ENCODE data around the gene UFSP1. TPM values are rescaled to one million over a fixed set of nuclear protein-coding genes. Genes with fewer than 3 reads are reported as not detected.
"Not testable (repeated sequence)": the region's sequence is repeated elsewhere in the genome, so short reads cannot be mapped to it uniquely, and the experiment has no call there.

UFSP1 gene
- total RNA-seq, 6 donors from 2014 or later, result 0.55 to 8.5 (median 4.8) TPM; not detected in 1

- no peaks in the 10 kb centered on the region for H3K9me3 ChIP-seq
- TF ChIP-seq EP300 (IDR thresholded peaks at IDR 0.05) (no peak), POLR2A (IDR thresholded peaks at IDR 0.05) (no peak)
- peaks cover 0 to 9% (median 0%) of the 10 kb centered on the region in 4 donors for H3K4me1 ChIP-seq
- H3K4me3 ChIP-seq, result no peak overlapping the region
- no peak for ATAC-seq (ENCODE audit: low FRiP score in 2 of 2)
- no peaks in the 10 kb centered on the region for H3K27me3 ChIP-seq
- no peak for DNase-seq
- no peaks in the 10 kb centered on the region for H3K36me3 ChIP-seq
- H3K27ac ChIP-seq, result no peak overlapping the region
These were observed 31.5 kb upstream of the UFSP1 start for GRCh38 chr7:100921039-100921438.

- WGBS, 2 donors, result 73 to 76% methylated on average over 9 of the region's 9 CpGs
- H3K4me3 ChIP-seq; ATAC-seq (ENCODE audit: low FRiP score in 2 of 2); H3K4me1 ChIP-seq; DNase-seq; H3K9me3 ChIP-seq; H3K36me3 ChIP-seq; H3K27ac ChIP-seq; H3K27me3 ChIP-seq: not testable (repeated sequence)
These were observed 30.4 kb upstream of the UFSP1 start for GRCh38 chr7:100919779-100920437.

GRCh38 chr7:100919335-100919734 lies 29.8 kb upstream of the UFSP1 start:
- H3K9me3 ChIP-seq; H3K4me1 ChIP-seq; H3K4me3 ChIP-seq; ATAC-seq (ENCODE audit: low FRiP score in 2 of 2); DNase-seq; H3K27ac ChIP-seq; H3K36me3 ChIP-seq; H3K27me3 ChIP-seq: not testable (repeated sequence)
- 83 to 90% methylated on average over 5 of the region's 5 CpGs for WGBS, 2 donors

GRCh38 chr7:100914879-100915447 lies 25.4 kb upstream of the UFSP1 start:
- H3K9me3 ChIP-seq, result no peaks in the 10 kb centered on the region
- ATAC-seq (ENCODE audit: low FRiP score in 2 of 2) (peak in 1 of 2 donors; percentile 62), DNase-seq (peak in 1 of 2 donors; percentile 69)
- H3K27ac ChIP-seq, result no peak overlapping the region
- TF ChIP-seq POLR2AphosphoS5 (IDR thresholded peaks at IDR 0.05), result peak; percentile 57 to 58
- no peak for TF ChIP-seq POLR2A (IDR thresholded peaks at IDR 0.05)
- TF ChIP-seq EP300 (IDR thresholded peaks at IDR 0.05), result peak in 1 of 4 donors; percentile 93
- no peak for TF ChIP-seq CTCF (IDR thresholded peaks at IDR 0.05)
- no peak overlapping the region for H3K4me3 ChIP-seq
- WGBS, 2 donors, result 60 to 74% methylated on average over 8 of the region's 8 CpGs
- H3K27me3 ChIP-seq, result no peaks in the 10 kb centered on the region
- no peaks in the 10 kb centered on the region for H3K36me3 ChIP-seq
- H3K4me1 ChIP-seq, result peaks cover 0 to 9% (median 0%) of the 10 kb centered on the region in 4 donors

GRCh38 chr7:100914208-100914878 lies 24.8 kb upstream of the UFSP1 start:
- no peaks in the 10 kb centered on the region for H3K36me3 ChIP-seq
- no peak overlapping the region for H3K4me3 ChIP-seq
- no peak for TF ChIP-seq CTCF (IDR thresholded peaks at IDR 0.05)
- H3K4me1 ChIP-seq, result peaks cover 0 to 9% (median 0%) of the 10 kb centered on the region in 4 donors
- DNase-seq (peak in 1 of 2 donors; percentile 38), ATAC-seq (ENCODE audit: low FRiP score in 2 of 2) (no peak)
- WGBS, 2 donors, result 82 to 85% methylated on average over 15 of the region's 15 CpGs
- H3K27me3 ChIP-seq, result no peaks in the 10 kb centered on the region
- H3K9me3 ChIP-seq, result no peaks in the 10 kb centered on the region
- H3K27ac ChIP-seq, result no peak overlapping the region

- DNase-seq (no peak), ATAC-seq (ENCODE audit: low FRiP score in 2 of 2) (no peak)
- TF ChIP-seq CTCF (IDR thresholded peaks at IDR 0.05), result no peak
- no peak for TF ChIP-seq POLR2A (IDR thresholded peaks at IDR 0.05)
- Histone ChIP-seq H3K9me3 (no peaks in the 10 kb centered on the region), H3K36me3 (no peaks in the 10 kb centered on the region), H3K4me3 (no peak overlapping the region), H3K27ac (no peak overlapping the region), H3K27me3 (no peaks in the 10 kb centered on the region), H3K4me1 (no peaks in the 10 kb centered on the region)
- 80 to 90% methylated on average over 3 of the region's 3 CpGs for WGBS, 2 donors
These were observed 22.0 kb upstream of the UFSP1 start for GRCh38 chr7:100911484-100911883.

- ATAC-seq (ENCODE audit: low FRiP score in 2 of 2), result peak in 1 of 2 donors; percentile 59
- WGBS, 2 donors, result 76 to 86% methylated on average over 3 to 7 of the region's 7 CpGs
- not testable (repeated sequence) for H3K27me3 ChIP-seq
These were observed 20.9 kb upstream of the UFSP1 start for GRCh38 chr7:100910443-100910842.

More at GRCh38 chr7:100910443-100910842, 20.9 kb upstream of the UFSP1 start:
- H3K36me3 ChIP-seq, H3K27ac ChIP-seq, H3K4me3 ChIP-seq, H3K4me1 ChIP-seq, DNase-seq, H3K9me3 ChIP-seq: not testable (repeated sequence)
